GM21447 (cell line): ENCODE data around the gene COL25A1.
"Not testable (repeated sequence)": the region's sequence is repeated elsewhere in the genome, so short reads cannot be mapped to it uniquely, and the experiment has no call there.

ENCODE experiments used
- ATAC-seq: cut with Tn5 transposase; IDR thresholded peaks from one replicate; pipeline ENCODE4 v1.9.1; 2021; ENCODE audit not compliant: unreplicated experiment

Gene COL25A1

GRCh38 chr4:109070677-109071076 lies 231.8 kb downstream of the COL25A1 start:
- ATAC-seq, result not testable (repeated sequence)

- no peak for ATAC-seq
These were observed 234.8 kb downstream of the COL25A1 start for GRCh38 chr4:109067508-109068235.

- ATAC-seq, result no peak
These were observed 237.5 kb downstream of the COL25A1 start for GRCh38 chr4:109065006-109065405.

GRCh38 chr4:109053257-109053656 lies 249.2 kb downstream of the COL25A1 start:
- no peak for ATAC-seq

GRCh38 chr4:109052821-109053220 lies 249.6 kb downstream of the COL25A1 start:
- no peak for ATAC-seq

- no peak for ATAC-seq
These were observed 251.4 kb downstream of the COL25A1 start for GRCh38 chr4:109051054-109051453.

GRCh38 chr4:109049926-109050325 lies 252.5 kb downstream of the COL25A1 start:
- no peak for ATAC-seq

GRCh38 chr4:109046471-109047201 lies 255.8 kb downstream of the COL25A1 start:
- ATAC-seq, result no peak

GRCh38 chr4:109044431-109044830 lies 258.0 kb downstream of the COL25A1 start:
- no peak for ATAC-seq

- ATAC-seq, result no peak
These were observed 259.2 kb downstream of the COL25A1 start for GRCh38 chr4:109043286-109043685.

GRCh38 chr4:109041463-109042360 lies 260.7 kb downstream of the COL25A1 start:
- ATAC-seq, result no peak

GRCh38 chr4:109040441-109040840 lies 262.0 kb downstream of the COL25A1 start:
- ATAC-seq, result no peak

- no peak for ATAC-seq
These were observed 265.4 kb downstream of the COL25A1 start for GRCh38 chr4:109037026-109037425.

GRCh38 chr4:109033993-109034392 lies 268.5 kb downstream of the COL25A1 start:
- ATAC-seq, result no peak

GRCh38 chr4:109032671-109033070 lies 269.8 kb downstream of the COL25A1 start:
- no peak for ATAC-seq

GRCh38 chr4:109029987-109030386 lies 272.5 kb downstream of the COL25A1 start:
- no peak for ATAC-seq

GRCh38 chr4:109027016-109027500 lies 275.4 kb downstream of the COL25A1 start:
- ATAC-seq, result no peak

- no peak for ATAC-seq
These were observed 275.9 kb downstream of the COL25A1 start for GRCh38 chr4:109026588-109026987.

GRCh38 chr4:109025471-109026076 lies 276.9 kb downstream of the COL25A1 start:
- ATAC-seq, result no peak

- ATAC-seq, result no peak
These were observed 279.5 kb downstream of the COL25A1 start for GRCh38 chr4:109022961-109023360.

GRCh38 chr4:109021630-109022029 lies 280.8 kb downstream of the COL25A1 start:
- ATAC-seq, result not testable (repeated sequence)
